Fibroblast of lung (primary cell): ENCODE data around the gene ALS2. TPM values are rescaled to one million over a fixed set of nuclear protein-coding genes. Genes with fewer than 3 reads are reported as not detected.

ENCODE experiments used
- DNase-seq, 2 donors: peaks; one replicate each; pipeline versions ENCODE4 v3.0.0 to v3.0.0-alpha.2; 2010; ENCODE audit warnings: low read depth in 2 of 2
- H2AFZ ChIP-seq: 2 replicates; pipeline ENCODE4 v1.5.1; 2012; ENCODE audit warnings: low read length, control low read depth, inconsistent platforms
- H3K27ac ChIP-seq: 2 replicates; pipeline ENCODE4 v1.5.1; 2011; ENCODE audit warnings: low read length, control low read depth; ENCODE audit not compliant: insufficient read depth
- H3K27me3 ChIP-seq: 2 replicates; pipeline ENCODE4 v1.5.1; 2011; ENCODE audit warnings: mild to moderate bottlenecking, low read length; ENCODE audit not compliant: control insufficient read depth, insufficient read depth
- H3K36me3 ChIP-seq: 2 replicates; pipeline ENCODE4 v1.5.1; 2011; ENCODE audit warnings: low read length; ENCODE audit not compliant: control insufficient read depth, insufficient read depth
- H3K4me1 ChIP-seq: 2 replicates; pipeline ENCODE4 v1.5.1; 2011; ENCODE audit warnings: low read length; ENCODE audit not compliant: control insufficient read depth, insufficient read depth; ENCODE audit errors: extremely low read depth
- H3K4me2 ChIP-seq: 2 replicates; pipeline ENCODE4 v1.5.1; 2011; ENCODE audit warnings: low read length, control low read depth; ENCODE audit not compliant: insufficient read depth; ENCODE audit errors: extremely low read depth
- H3K4me3 ChIP-seq, 4 experiments: fragments of 200-600 bp in 1 of 4; sonication (generic) in 1 of 4; replicated peaks in 1 of 4; 2 replicates each; pipeline ENCODE4 v1.5.1; 2011 to 2016; ENCODE audit warnings: low read length in 4 of 4, low read depth in 3 of 4, mild to moderate bottlenecking in 3 of 4, control low read depth in 2 of 4, inconsistent platforms in 1 of 4, mixed read lengths in 1 of 4; ENCODE audit not compliant: insufficient read depth in 1 of 4; ENCODE audit errors: control extremely low read depth in 1 of 4
- H3K79me2 ChIP-seq: 2 replicates; pipeline ENCODE4 v1.5.1; 2012; ENCODE audit warnings: mild to moderate bottlenecking, low read length, inconsistent platforms; ENCODE audit not compliant: control insufficient read depth, insufficient read depth
- H3K9ac ChIP-seq: 2 replicates; pipeline ENCODE4 v1.5.1; 2011; ENCODE audit warnings: mild to moderate bottlenecking, low read length, control low read depth; ENCODE audit not compliant: insufficient read depth
- H3K9me3 ChIP-seq: 2 replicates; pipeline ENCODE4 v1.5.1; 2012; ENCODE audit warnings: low read depth, low read length; ENCODE audit not compliant: control insufficient read depth, insufficient read depth
- H4K20me1 ChIP-seq: 2 replicates; pipeline ENCODE4 v1.5.1; 2011; ENCODE audit warnings: low read length; ENCODE audit not compliant: control insufficient read depth, insufficient read depth; ENCODE audit errors: extremely low read depth
- EZH2 ChIP-seq: IDR thresholded peaks from 2 replicates; pipeline ENCODE4 v1.5.1; 2012; ENCODE audit warnings: low read length, control low read depth, mild to moderate bottlenecking; ENCODE audit errors: missing control alignments
- polyA minus RNA-seq: library from RNA; depleted of rRNA, polyadenylated mRNA; stranded (reverse); fragments of >200 nt; gene quantifications from 2 replicates; pipeline ENCODE4 v1.2.3, GENCODE V29; 2011; ENCODE audit warnings: low replicate concordance
- polyA plus RNA-seq, 2 donors: library from polyadenylated mRNA; depleted of rRNA in 1 of 2; stranded (reverse) in 1 of 2; unstranded in 1 of 2; fragments of >200 nt; gene quantifications; 2 replicates each; pipeline ENCODE4 v1.2.1, GENCODE V29; 2011 to 2012; ENCODE audit warnings: missing spikeins in 1 of 2
- total RNA-seq: library from RNA; depleted of rRNA; stranded (reverse); fragments of >200 nt; gene quantifications from 2 replicates; pipeline ENCODE4 v1.2.1, GENCODE V29; 2014
- TF ChIP-seq, protein P1 (sequence below), 2 donors: IDR thresholded peaks in 1 of 2; conservative IDR thresholded peaks in 1 of 2; 1 replicate in 1 of 2; 2 replicates in 1 of 2; pipeline ENCODE4 v1.5.1; 2011 to 2012; ENCODE audit warnings: low read length in 2 of 2, control low read depth in 1 of 2, inconsistent platforms in 1 of 2, low read depth in 1 of 2, mild to moderate bottlenecking in 1 of 2

ALS2 gene
- total RNA-seq (24.4 and 30.9 TPM in 2 replicates), polyA plus RNA-seq (19.6 and 21.8 TPM in 2 replicates), polyA minus RNA-seq (38.9 and 58.3 TPM in 2 replicates)
- 14.3 and 17.7 TPM in 2 replicates for polyA plus RNA-seq (2012)

DNA sequence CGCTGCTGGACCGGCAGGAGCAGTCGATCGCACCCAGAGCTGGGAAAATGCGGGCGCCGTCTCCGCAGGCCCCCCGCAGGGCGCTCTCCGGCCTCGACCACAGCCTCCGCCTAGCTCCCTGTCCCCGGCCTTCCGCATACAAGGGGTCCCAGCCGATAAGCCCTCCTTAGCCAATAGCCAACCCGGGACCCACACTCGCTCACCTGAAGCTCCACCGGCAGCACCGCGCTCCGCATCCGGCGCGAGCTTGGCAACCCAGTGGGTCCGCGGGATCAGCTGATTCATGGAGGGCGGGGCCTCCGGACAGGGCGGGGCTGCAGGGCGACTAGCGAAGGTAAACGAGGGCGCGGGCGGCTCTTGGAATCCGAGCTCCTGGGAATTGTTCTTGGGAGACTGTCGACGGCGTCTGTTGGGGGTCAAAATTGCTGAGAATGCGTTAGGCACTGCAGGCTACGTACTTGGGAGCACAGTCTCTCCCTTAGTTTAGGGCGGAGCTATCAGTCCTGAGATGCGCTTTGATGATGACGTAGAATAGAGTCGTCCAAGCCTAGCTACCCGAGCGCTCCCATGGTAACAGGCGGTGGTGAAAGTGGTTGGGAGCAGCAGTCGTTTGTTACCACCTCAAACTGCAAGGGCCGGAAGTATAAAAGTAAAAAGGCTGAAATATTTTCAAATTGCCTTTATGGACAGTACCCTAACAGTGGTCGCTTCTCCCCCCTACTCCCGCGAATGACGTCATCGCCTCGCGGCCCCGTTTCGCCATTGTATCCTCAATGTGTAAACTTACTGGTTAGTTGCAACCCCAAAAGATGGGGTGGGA is at the start of gene ALS2:
TSS of gene ALS2 (minus strand) at position 260 of the 820 bp plus-strand sequence. CDS start 12,048 bp downstream, outside the sequence.
- Histone ChIP-seq H3K9ac (peak within 1 kb of the TSS; percentile 86), H2AFZ (peak within 1 kb of the TSS; percentile 97), H4K20me1 (no peaks in the 10 kb centered on the region), H3K36me3 (no peaks in the 10 kb centered on the region), H3K4me2 (peak within 1 kb of the TSS; percentile 100), H3K4me3 (peak within 1 kb of the TSS; percentile 63 to 98 (median 79)), H3K27me3 (no peaks in the 10 kb centered on the region), H3K9me3 (no peaks in the 10 kb centered on the region), H3K27ac (peak within 1 kb of the TSS; percentile 87), H3K4me1 (peaks cover 2% of the 10 kb centered on the region), H3K79me2 (peaks cover 43% of the 10 kb centered on the region)
- DNase-seq = peak; percentile 99
- TF ChIP-seq EZH2 = no peak
- TF ChIP-seq, protein P1, sequence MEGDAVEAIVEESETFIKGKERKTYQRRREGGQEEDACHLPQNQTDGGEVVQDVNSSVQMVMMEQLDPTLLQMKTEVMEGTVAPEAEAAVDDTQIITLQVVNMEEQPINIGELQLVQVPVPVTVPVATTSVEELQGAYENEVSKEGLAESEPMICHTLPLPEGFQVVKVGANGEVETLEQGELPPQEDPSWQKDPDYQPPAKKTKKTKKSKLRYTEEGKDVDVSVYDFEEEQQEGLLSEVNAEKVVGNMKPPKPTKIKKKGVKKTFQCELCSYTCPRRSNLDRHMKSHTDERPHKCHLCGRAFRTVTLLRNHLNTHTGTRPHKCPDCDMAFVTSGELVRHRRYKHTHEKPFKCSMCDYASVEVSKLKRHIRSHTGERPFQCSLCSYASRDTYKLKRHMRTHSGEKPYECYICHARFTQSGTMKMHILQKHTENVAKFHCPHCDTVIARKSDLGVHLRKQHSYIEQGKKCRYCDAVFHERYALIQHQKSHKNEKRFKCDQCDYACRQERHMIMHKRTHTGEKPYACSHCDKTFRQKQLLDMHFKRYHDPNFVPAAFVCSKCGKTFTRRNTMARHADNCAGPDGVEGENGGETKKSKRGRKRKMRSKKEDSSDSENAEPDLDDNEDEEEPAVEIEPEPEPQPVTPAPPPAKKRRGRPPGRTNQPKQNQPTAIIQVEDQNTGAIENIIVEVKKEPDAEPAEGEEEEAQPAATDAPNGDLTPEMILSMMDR (conservative IDR thresholded peaks at IDR 0.05 in 1 of 2, IDR thresholded peaks at IDR 0.05 in 1 of 2; ENCODE audit: low read depth in 1 of 2, low read length in 2 of 2) = no peak

DNA sequence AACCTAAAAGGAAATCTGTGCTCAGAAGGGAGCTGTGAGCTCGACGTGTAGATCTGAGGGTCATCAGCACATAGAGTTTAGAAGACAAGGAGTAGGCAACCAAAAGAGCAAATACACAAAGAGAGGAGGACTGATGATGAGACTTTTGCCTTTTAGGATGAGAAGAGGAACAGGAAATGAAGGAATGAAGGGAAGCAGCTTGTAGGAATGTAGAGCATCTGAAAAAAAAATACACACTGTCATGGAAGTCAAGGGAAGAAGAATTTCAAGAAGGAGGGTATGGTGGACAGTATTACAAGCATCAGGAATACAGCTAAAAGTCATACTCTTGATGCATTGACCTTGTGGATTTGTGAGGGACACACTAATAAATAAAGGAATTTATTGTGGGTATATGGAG is 47.5 kb upstream of the ALS2 start:
- Histone ChIP-seq H3K4me1 (no peaks in the 10 kb centered on the region), H3K27me3 (no peaks in the 10 kb centered on the region), H3K27ac (no peak overlapping the region), H3K4me2 (no peak overlapping the region), H2AFZ (no peak overlapping the region), H3K9me3 (no peaks in the 10 kb centered on the region), H3K9ac (no peak overlapping the region), H3K79me2 (no peaks in the 10 kb centered on the region), H4K20me1 (no peaks in the 10 kb centered on the region), H3K4me3 (no peak overlapping the region), H3K36me3 (peaks cover 2% of the 10 kb centered on the region)
- TF ChIP-seq, protein P1 (conservative IDR thresholded peaks at IDR 0.05 in 1 of 2, IDR thresholded peaks at IDR 0.05 in 1 of 2; ENCODE audit: low read depth in 1 of 2, low read length in 2 of 2) = no peak
- TF ChIP-seq EZH2 = no peak
- DNase-seq = no peak

DNA sequence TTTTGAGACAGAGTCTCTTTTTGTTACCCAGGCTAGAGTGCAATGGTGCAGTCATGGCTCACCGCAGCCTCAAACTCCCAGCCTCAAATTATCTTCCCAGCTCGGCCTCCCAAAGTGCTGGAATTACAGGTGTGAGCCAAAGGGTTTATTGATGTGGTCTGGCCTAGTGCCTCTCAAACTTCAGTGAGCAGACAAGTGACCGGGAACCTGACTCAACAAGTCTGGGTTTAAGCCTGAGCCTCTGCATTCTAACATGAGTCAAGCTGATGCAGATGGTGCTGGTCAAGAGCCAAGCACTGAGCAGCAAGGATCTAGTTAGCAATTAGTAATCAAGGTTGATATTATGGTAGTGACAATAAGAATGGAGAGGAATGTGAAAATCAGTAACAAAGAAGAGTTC is 46.9 kb upstream of the ALS2 start:
- peak in 1 of 2 donors; percentile 91 for DNase-seq

More for the DNA sequence above, 46.9 kb upstream of the ALS2 start:
- Histone ChIP-seq H2AFZ (no peak overlapping the region), H3K9me3 (no peaks in the 10 kb centered on the region), H3K27me3 (no peaks in the 10 kb centered on the region), H3K9ac (no peak overlapping the region), H3K4me1 (no peaks in the 10 kb centered on the region), H3K27ac (no peak overlapping the region), H3K36me3 (peaks cover 2% of the 10 kb centered on the region), H3K4me2 (no peak overlapping the region), H3K79me2 (no peaks in the 10 kb centered on the region), H4K20me1 (no peaks in the 10 kb centered on the region), H3K4me3 (no peak overlapping the region)
- TF ChIP-seq, protein P1 (conservative IDR thresholded peaks at IDR 0.05 in 1 of 2, IDR thresholded peaks at IDR 0.05 in 1 of 2; ENCODE audit: low read depth in 1 of 2, low read length in 2 of 2) = no peak
- TF ChIP-seq EZH2 = no peak
